Measurements from ENCODE around the gene LTBP1. TPM values are rescaled to one million over a fixed set of nuclear protein-coding genes. Genes with fewer than 3 reads are reported as not detected.

LTBP1 gene
- total RNA-seq, 1 experiment from 2014 or later: 28.5 TPM

DNA sequence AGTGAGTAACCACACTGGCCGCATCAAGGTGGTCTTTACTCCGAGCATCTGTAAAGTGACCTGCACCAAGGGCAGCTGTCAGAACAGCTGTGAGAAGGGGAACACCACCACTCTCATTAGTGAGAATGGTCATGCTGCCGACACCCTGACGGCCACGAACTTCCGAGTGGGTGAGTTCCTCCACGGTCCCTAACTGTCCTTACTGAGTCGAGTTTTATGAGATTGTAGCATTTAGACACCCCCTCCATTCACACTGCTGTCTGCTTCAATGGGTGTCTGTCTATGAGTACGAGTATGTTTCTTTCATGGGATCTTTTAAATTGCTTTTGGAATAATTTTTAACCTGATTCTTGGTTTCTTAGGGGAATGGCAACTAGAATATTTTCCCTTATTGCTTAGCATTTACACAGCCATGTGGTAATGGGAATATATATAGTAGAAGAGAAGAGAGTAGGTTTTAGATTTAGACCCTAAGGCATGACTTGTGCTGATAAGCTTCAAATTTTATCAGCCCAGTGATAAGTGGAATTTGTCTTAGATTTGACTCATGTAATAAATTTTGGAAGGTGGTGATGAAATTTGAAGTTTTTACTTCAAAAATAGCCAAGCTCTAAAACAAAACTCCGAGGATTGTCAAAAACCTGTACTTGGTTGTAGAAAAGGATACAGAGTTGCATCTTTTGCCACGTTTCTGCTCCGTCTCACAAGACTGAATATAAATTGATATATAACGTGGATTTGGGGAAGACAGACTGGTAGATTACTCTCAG, 188.2 kb downstream of the LTBP1 start:
- Histone ChIP-seq H3K56ac (ENCODE audit: insufficient read length, low read depth, low read length) (no peak overlapping the region), H3K27me3 (ENCODE audit: insufficient read depth, low read length) (no peaks in the 10 kb centered on the region), H3T11ph (ENCODE audit: low read length) (no peak overlapping the region), H2BK5ac (ENCODE audit: insufficient read length, low read length) (no peak overlapping the region), H3K79me1 (ENCODE audit: insufficient read depth, low read depth, low read length, poor library complexity, severe bottlenecking) (no peaks in the 10 kb centered on the region), H2BK120ac (ENCODE audit: low read depth, low read length, poor library complexity, severe bottlenecking) (no peak overlapping the region), H2BK20ac (ENCODE audit: low read depth, low read length, poor library complexity, severe bottlenecking) (no peak overlapping the region), H3K4ac (ENCODE audit: low read depth, low read length) (no peak overlapping the region), H3K27ac (ENCODE audit: insufficient read length, low read depth, low read length) (no peak overlapping the region), H2AFZ (ENCODE audit: low read length) (no peak overlapping the region), H3K23me2 (ENCODE audit: insufficient read length, low read depth, low read length, poor library complexity, severe bottlenecking) (no peaks in the 10 kb centered on the region), H4K5ac (ENCODE audit: insufficient read length, low read depth, low read length) (no peak overlapping the region), H2BK12ac (ENCODE audit: insufficient read length, low read depth, low read length) (no peak overlapping the region), H3K79me2 (ENCODE audit: insufficient read depth, low read length) (no peaks in the 10 kb centered on the region), H3K4me1 (ENCODE audit: insufficient read depth, low read length) (peaks cover 3% of the 10 kb centered on the region; the same call in 1 of the 2 replicates), H3K4me2 (ENCODE audit: insufficient read depth, insufficient read length, low read length) (no peak overlapping the region), H4K8ac (replicated peaks; ENCODE audit: insufficient read length, low read depth, low read length) (no peak overlapping the region), H3K14ac (ENCODE audit: insufficient read depth, low read length) (no peak overlapping the region), H3K9me3 (ENCODE audit: control insufficient read depth, low read depth, low read length) (no peaks in the 10 kb centered on the region), H2AK5ac (ENCODE audit: insufficient read length, low read length) (no peak overlapping the region), H3K9ac (ENCODE audit: extremely low read depth, insufficient read length, low read length) (no peak overlapping the region), H4K91ac (ENCODE audit: insufficient read length, low read depth, low read length) (no peak overlapping the region), H2BK15ac (ENCODE audit: low read depth, low read length) (no peak overlapping the region), H4K20me1 (ENCODE audit: control insufficient read depth, insufficient read depth, insufficient read length) (no peaks in the 10 kb centered on the region), H3K18ac (ENCODE audit: insufficient read length, low read depth, low read length) (no peak overlapping the region), H3K23ac (ENCODE audit: insufficient read length, low read depth, low read length) (no peak overlapping the region)
- Mint-ChIP-seq H3K4me3 (no peak overlapping the region), H3K27ac (peak overlapping the region in 2 of 3 experiments; percentile 27 to 29; a peak in 3 of 7 replicates), H3K27me3 (ENCODE audit: low read depth) (no peaks in the 10 kb centered on the region), H3K36me3 (ENCODE audit: insufficient read depth in 1 of 3, low read depth in 3 of 3) (no peaks in the 10 kb centered on the region), H3K9me3 (no peaks in the 10 kb centered on the region), H3K4me1 (peaks cover 20 to 24% of the 10 kb centered on the region in 2 experiments)
- TF ChIP-seq, protein P1, sequence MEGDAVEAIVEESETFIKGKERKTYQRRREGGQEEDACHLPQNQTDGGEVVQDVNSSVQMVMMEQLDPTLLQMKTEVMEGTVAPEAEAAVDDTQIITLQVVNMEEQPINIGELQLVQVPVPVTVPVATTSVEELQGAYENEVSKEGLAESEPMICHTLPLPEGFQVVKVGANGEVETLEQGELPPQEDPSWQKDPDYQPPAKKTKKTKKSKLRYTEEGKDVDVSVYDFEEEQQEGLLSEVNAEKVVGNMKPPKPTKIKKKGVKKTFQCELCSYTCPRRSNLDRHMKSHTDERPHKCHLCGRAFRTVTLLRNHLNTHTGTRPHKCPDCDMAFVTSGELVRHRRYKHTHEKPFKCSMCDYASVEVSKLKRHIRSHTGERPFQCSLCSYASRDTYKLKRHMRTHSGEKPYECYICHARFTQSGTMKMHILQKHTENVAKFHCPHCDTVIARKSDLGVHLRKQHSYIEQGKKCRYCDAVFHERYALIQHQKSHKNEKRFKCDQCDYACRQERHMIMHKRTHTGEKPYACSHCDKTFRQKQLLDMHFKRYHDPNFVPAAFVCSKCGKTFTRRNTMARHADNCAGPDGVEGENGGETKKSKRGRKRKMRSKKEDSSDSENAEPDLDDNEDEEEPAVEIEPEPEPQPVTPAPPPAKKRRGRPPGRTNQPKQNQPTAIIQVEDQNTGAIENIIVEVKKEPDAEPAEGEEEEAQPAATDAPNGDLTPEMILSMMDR (conservative IDR thresholded peaks at IDR 0.05): no peak
- DNase-seq: no peak
- no CpG with 5 or more reads among the region's 13 CpGs for WGBS (ENCODE audit: extremely low coverage, insufficient read length, low lambda C conversion rate)
